ENCODE data around the gene MVB12B. TPM values are rescaled to one million over a fixed set of nuclear protein-coding genes. Genes with fewer than 3 reads are reported as not detected.

MVB12B gene
- total RNA-seq, 1 donor from 2014 or later: 47.8 TPM

DNA sequence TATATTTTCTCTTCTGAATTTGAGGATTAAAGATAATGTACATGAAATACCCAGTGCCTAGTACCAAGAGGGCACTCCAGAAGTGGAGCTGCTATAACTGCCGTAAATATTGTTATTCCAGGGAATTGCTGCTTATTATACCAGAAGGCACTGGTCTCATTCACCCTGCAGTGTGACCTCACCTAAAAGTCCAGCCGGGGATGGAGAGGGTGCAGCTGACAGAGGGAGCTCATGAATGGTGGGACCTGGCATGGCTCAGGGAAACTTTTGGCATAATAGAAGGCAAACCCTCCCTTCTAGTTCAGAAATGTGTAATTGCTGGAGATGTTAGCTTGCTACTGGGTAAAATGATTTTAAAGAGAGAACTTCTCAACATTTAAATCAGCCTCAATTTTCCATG lies 108.5 kb downstream of the MVB12B start:
- no peak for DNase-seq
- intact Hi-C loops (cut with DNase I): no loop called here
- H3K27ac ChIP-seq: no peak overlapping the region
- no peak for ATAC-seq
- H3K27me3 ChIP-seq (ENCODE audit: low read depth): no peaks in the 10 kb centered on the region
- H3K4me3 ChIP-seq: no peak overlapping the region
- H3K4me1 ChIP-seq: no peaks in the 10 kb centered on the region
- H3K9me3 ChIP-seq: no peaks in the 10 kb centered on the region
- TF ChIP-seq, protein P1, sequence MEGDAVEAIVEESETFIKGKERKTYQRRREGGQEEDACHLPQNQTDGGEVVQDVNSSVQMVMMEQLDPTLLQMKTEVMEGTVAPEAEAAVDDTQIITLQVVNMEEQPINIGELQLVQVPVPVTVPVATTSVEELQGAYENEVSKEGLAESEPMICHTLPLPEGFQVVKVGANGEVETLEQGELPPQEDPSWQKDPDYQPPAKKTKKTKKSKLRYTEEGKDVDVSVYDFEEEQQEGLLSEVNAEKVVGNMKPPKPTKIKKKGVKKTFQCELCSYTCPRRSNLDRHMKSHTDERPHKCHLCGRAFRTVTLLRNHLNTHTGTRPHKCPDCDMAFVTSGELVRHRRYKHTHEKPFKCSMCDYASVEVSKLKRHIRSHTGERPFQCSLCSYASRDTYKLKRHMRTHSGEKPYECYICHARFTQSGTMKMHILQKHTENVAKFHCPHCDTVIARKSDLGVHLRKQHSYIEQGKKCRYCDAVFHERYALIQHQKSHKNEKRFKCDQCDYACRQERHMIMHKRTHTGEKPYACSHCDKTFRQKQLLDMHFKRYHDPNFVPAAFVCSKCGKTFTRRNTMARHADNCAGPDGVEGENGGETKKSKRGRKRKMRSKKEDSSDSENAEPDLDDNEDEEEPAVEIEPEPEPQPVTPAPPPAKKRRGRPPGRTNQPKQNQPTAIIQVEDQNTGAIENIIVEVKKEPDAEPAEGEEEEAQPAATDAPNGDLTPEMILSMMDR (IDR thresholded peaks at IDR 0.05): no peak
- H3K36me3 ChIP-seq: peaks cover 17% of the 10 kb centered on the region

DNA sequence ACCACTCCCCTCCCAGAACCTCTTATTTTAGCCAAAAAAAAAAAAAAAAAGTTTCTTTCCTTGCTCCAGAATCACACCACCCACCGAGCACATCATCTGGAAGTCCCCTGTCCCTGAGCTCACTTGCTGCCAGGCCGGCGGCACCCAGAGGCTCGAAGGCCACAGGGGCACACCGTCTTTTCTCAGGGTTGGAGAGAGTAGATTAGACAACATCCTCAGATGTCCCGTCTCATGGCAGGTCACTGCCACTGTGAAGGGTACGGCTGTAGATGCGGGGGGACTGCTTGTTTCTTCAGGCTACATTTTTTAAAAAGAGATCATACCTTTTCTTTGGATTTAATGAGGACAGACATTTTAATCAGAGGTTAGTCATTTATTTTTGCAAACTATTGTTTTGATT lies 109.0 kb downstream of the MVB12B start:
- H3K4me1 ChIP-seq: no peaks in the 10 kb centered on the region
- no peaks in the 10 kb centered on the region for H3K27me3 ChIP-seq (ENCODE audit: low read depth)
- ATAC-seq (no peak), DNase-seq (no peak)
- H3K36me3 ChIP-seq: peaks cover 20% of the 10 kb centered on the region
- H3K27ac ChIP-seq: no peak overlapping the region
- no peak overlapping the region for H3K4me3 ChIP-seq
- no peaks in the 10 kb centered on the region for H3K9me3 ChIP-seq
- intact Hi-C loops (cut with DNase I): no loop called here
- TF ChIP-seq, protein P1 (IDR thresholded peaks at IDR 0.05): no peak

DNA sequence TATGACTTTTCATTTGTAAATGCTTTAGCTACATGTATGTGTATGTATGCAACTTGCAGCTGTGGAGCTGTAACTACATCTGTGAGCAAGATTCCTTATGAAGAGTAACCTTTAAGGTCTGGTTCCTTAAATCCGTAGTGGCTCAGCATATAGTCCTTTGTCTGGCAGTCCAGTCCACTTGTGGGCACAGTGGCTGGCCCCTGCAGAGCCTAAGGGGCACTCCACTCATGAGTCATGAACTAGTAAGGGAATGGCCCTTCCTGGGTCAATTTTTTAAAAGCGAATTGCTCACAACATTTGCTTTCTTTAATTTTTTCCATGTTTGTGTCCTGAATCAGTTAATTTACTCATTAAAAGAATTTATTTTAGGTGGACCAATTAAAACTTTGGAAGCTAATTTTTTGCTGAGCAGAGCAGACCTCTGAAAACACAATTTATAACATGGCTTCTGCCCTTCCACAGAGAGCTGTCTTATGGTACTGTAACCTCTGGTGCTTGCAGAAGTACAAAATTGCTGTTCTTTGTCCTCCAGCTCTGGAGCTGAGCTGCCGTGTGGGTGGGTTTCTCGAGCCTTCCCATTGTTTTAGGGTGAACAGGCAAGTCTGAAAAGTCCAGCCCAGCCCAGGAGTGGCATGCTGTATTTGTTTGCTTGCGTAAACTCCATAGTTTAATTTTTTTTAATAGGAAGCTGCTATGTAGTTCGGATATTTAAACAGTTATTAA lies 110.1 kb downstream of the MVB12B start:
- H3K4me1 ChIP-seq: no peaks in the 10 kb centered on the region
- TF ChIP-seq, protein P1 (IDR thresholded peaks at IDR 0.05): no peak
- H3K27me3 ChIP-seq (ENCODE audit: low read depth): no peaks in the 10 kb centered on the region
- intact Hi-C loops (cut with DNase I): no loop called here
- DNase-seq (no peak), ATAC-seq (peak in 1 of 2 donors; percentile 57)
- peaks cover 20% of the 10 kb centered on the region for H3K36me3 ChIP-seq
- no peak overlapping the region for H3K4me3 ChIP-seq
- H3K9me3 ChIP-seq: no peaks in the 10 kb centered on the region
- H3K27ac ChIP-seq: no peak overlapping the region

- Histone ChIP-seq H3K4me3 (no peak overlapping the region), H3K27ac (no peak overlapping the region), H3K36me3 (peaks cover 20% of the 10 kb centered on the region), H3K4me1 (no peaks in the 10 kb centered on the region), H3K9me3 (no peaks in the 10 kb centered on the region), H3K27me3 (ENCODE audit: low read depth) (no peaks in the 10 kb centered on the region)
- intact Hi-C loops (cut with DNase I): no loop called here
- DNase-seq: no peak
- no peak for ATAC-seq
- TF ChIP-seq, protein P1 (IDR thresholded peaks at IDR 0.05): no peak
Measured at GRCh38 chr9:126437268-126437666, 110.6 kb downstream of the MVB12B start.

DNA sequence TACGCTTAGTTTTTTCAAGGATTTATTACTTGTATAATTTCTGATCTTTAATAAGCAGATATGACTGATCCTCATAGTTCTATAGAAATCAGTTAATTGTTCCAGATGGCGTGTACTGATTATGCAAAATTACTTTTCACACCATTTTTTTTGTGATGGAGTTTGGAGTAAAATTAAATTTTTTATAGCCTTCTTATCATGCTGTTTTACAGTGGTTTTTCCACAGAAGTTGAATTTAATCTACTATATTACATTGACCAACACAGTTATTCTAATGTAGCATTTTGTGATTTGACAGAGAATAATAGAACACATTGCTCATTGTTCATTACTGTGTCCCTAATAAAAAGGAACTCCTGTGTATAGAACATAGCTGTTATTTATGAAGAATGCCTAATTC lies 111.1 kb downstream of the MVB12B start:
- no peak overlapping the region for H3K27ac ChIP-seq
- ATAC-seq (no peak), DNase-seq (no peak)
- peaks cover 19% of the 10 kb centered on the region for H3K36me3 ChIP-seq
- no peaks in the 10 kb centered on the region for H3K9me3 ChIP-seq
- no peaks in the 10 kb centered on the region for H3K4me1 ChIP-seq
- no peaks in the 10 kb centered on the region for H3K27me3 ChIP-seq (ENCODE audit: low read depth)
- TF ChIP-seq, protein P1 (IDR thresholded peaks at IDR 0.05): no peak
- intact Hi-C loops (cut with DNase I): no loop called here
- no peak overlapping the region for H3K4me3 ChIP-seq
